Measurements from ENCODE around the gene SLCO1A2.
A peak's percentile ranks its signal among the peaks of the same experiment; 100 is the strongest.

Gene SLCO1A2

DNA sequence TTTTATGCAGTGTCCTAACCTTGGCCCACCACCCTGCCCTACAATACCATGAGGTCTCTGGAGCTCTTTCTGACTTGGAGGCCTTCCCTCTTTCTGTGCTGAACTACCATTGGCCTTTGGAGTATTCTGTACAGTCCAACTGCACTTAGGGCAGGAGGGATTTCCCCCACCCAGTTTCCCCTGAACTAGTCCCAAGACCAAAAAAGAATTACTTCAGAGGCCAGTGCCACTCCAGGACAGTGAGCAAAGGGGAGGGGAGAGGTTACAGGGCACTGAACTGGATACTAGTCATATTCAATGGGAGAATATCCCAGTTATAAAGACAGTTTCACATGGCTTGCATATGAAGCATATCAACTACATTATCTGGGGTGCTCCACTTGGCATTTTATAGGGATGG lies 6.1 kb downstream of the SLCO1A2 start:
- DNase-seq (ENCODE audit: low read depth): no peak

- no peak for DNase-seq (ENCODE audit: low read depth)
These were observed 10.2 kb downstream of the SLCO1A2 start for GRCh38 chr12:21324551-21324950.

DNA sequence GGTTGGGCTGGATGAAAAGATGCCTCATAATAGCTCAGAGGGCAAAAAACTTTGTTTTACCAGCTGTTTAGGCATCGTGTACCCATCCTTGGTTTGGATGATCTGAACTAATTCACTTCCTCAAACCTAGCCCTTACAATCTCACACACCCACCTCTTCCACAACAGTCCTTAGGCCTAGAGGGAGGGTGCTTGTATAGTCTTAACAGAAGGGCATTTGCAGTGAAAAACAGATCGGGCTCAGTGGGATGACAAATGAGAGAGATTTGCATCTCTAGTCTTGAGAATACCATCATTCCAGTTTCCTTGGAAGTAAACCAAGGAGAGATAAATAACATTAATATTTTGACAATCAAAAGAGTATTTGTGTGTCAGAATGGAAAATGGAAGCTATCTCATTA lies 11.0 kb downstream of the SLCO1A2 start:
- DNase-seq (ENCODE audit: low read depth): no peak

GRCh38 chr12:21308785-21309184 lies 25.9 kb downstream of the SLCO1A2 start:
- no peak for DNase-seq (ENCODE audit: low read depth)

- DNase-seq (ENCODE audit: low read depth): no peak
These were observed 29.1 kb downstream of the SLCO1A2 start for GRCh38 chr12:21305661-21306060.

DNA sequence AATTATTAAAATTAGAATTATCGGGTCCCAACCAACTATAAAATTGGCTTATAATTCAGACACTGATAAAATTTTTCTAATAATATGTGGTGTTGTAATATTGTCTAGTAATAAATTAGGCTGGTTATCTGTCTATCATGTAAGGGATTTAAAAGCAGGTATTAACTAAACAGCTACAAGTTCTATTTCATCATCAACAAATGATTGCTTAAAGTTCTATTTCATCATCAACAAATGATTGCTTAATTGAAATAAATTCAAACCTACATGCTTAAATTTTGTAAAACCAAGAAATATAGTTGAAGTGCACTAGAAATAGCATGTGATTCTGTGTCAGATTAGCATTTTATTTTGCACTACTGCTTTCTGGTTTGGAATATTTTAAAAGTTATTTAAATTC lies 34.1 kb downstream of the SLCO1A2 start:
- no peak for DNase-seq (ENCODE audit: low read depth)

GRCh38 chr12:21296751-21297406 lies 37.8 kb downstream of the SLCO1A2 start:
- peak; percentile 3 for DNase-seq (ENCODE audit: low read depth)

DNA sequence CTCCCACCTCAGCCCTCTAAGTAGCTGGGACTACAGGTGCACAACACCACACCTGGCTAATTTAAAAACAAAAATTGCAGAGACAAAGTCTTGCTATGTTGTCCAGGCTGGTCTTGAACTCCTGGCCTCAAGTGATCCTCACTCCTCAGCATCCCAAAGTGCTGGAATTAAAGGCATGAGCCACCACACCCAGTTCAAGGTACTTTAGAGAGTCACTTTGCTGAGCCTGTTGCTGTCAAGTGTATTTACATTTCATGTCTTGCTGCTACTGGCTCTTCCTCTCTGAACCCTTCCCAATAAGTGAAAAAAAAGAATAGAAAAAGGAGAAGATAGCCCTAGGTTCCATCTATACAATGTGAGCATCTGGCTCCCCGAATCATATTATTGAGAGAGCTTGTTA lies 38.4 kb downstream of the SLCO1A2 start:
- DNase-seq (ENCODE audit: low read depth): no peak

DNA sequence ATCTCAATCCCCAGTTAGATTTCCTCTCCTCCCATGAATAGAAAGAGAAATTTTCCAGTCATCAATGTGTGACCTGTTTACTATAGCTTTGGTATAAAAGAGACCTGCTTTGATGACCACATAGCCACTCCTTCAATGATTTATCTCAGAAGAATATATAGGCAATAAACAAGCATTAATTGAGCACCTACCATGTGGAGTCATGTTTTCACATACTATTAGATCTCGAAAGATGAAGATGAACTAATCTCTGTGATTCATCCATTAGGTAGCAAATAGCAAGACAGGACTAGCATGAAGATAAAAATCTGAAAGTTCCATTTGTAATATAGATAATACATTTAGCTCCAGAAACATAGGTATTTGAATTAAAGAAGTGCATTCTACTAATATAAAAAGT lies 40.5 kb downstream of the SLCO1A2 start:
- DNase-seq (ENCODE audit: low read depth): no peak

DNA sequence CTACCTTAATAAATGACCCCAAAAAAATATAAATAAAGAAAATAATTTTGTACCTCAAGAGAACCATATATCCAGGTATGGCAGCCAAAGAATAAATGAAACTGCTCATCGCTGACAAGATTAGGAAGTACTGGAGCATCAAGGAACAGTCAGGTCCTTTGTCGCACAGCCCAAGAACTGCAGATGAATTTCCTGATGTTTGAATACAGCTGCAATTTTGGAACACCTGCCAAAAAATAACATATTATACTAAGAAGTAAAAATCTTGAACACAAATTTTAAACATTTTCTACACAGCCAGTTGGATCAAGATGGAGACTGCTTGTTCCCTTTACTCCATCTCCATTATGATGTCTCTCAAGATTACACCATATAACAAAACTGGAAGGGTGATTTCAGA lies 42.6 kb downstream of the SLCO1A2 start:
- no peak for DNase-seq (ENCODE audit: low read depth)

- no peak for DNase-seq (ENCODE audit: low read depth)
These were observed 45.0 kb downstream of the SLCO1A2 start for GRCh38 chr12:21289698-21290097.

GRCh38 chr12:21276826-21277225 lies 57.9 kb downstream of the SLCO1A2 start:
- no peak for DNase-seq (ENCODE audit: low read depth)

GRCh38 chr12:21265932-21266331 lies 68.8 kb downstream of the SLCO1A2 start:
- no peak for DNase-seq (ENCODE audit: low read depth)

DNA sequence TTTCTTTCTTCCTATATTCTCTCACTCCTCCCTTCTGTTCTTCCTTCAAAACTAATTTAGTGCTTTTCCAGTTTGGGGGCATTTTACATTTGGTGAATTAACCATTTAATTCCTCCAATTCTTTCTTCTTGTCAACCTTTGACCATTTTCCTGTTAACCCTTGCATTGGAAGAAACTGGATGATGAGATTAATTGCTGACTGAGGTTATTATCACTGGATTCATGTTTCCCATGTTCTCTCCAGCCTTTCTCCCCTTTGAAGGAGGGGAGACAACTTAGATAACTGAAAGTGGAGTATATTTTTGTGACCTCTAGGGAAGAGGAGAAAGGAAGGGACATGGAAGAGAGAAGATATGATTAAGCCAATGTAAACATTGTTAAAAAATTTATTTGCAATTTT lies 70.5 kb downstream of the SLCO1A2 start:
- no peak for DNase-seq (ENCODE audit: low read depth)

DNA sequence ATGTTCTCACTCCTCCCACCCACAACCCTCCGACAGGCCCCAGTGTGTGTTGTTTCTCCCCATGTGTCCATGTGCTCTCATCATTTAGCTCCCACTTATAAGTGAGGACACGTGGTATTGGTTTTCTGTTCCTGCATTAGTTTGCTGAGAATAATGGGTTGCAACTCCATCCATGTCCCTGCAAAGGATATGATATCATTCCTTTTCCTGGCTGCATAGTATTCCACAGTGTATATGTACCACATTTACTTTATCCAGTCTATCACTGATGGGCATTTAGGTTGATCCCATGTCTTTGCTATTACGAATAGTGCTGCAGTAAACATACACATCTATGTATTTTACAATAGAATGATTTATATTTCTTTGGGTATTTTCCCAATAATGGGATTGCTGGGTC lies 77.5 kb downstream of the SLCO1A2 start:
- DNase-seq (ENCODE audit: low read depth): no peak

- DNase-seq (ENCODE audit: low read depth): no peak
These were observed 82.6 kb downstream of the SLCO1A2 start for GRCh38 chr12:21252070-21252469.

- DNase-seq (ENCODE audit: low read depth): no peak
These were observed 86.0 kb downstream of the SLCO1A2 start for GRCh38 chr12:21248679-21249078.

GRCh38 chr12:21239866-21240265 lies 94.9 kb downstream of the SLCO1A2 start:
- no peak for DNase-seq (ENCODE audit: low read depth)

- no peak for DNase-seq (ENCODE audit: low read depth)
These were observed 100.3 kb downstream of the SLCO1A2 start for GRCh38 chr12:21234395-21234794.

GRCh38 chr12:21223930-21224329 lies 110.8 kb downstream of the SLCO1A2 start:
- no peak for DNase-seq (ENCODE audit: low read depth)

GRCh38 chr12:21221778-21222177 lies 112.9 kb downstream of the SLCO1A2 start:
- DNase-seq (ENCODE audit: low read depth): no peak

DNA sequence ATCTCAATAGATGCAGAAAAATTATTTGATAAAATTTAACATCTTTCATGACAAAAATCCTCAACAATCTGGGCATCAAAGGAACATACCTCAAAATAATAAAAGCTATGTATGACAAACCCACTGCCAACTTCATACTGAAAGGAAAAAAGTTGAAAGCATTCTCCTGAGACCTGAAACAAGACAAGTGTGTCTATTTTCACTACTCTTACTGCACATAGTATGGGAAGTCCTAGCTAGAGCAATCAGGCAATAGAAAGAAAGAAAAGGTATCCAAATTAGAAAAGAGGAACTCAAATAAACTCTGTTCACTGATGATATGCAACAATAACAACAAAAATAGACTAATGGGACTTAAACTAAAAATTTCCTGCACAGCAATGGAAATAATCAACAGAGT lies 113.6 kb downstream of the SLCO1A2 start:
- DNase-seq (ENCODE audit: low read depth): no peak

- no peak for DNase-seq (ENCODE audit: low read depth)
These were observed 114.5 kb downstream of the SLCO1A2 start for GRCh38 chr12:21220266-21220665.

DNA sequence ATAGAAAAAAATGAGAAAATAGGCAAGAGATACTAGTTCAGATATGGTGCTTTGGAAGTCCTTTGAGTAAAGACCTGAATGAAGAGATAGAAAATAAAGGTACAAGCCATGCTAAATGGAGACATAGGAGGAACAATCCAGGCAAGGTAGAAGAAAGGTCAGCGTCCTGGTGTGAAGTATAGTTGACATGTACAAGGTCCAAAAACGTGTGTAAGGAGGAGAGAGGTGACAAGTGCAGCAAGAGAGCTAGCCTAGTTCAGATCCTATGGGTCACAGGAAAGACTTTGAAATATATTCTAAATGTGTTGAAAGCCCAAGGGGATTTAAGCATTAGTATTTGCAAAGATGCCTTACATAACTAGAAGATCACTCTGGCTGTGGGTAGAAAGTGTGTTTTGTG lies 115.5 kb downstream of the SLCO1A2 start:
- DNase-seq (ENCODE audit: low read depth): no peak
